Measurements from ENCODE around the gene NIPBL.
"Not testable (repeated sequence)": the region's sequence is repeated elsewhere in the genome, so short reads cannot be mapped to it uniquely, and the experiment has no call there.

DNA sequence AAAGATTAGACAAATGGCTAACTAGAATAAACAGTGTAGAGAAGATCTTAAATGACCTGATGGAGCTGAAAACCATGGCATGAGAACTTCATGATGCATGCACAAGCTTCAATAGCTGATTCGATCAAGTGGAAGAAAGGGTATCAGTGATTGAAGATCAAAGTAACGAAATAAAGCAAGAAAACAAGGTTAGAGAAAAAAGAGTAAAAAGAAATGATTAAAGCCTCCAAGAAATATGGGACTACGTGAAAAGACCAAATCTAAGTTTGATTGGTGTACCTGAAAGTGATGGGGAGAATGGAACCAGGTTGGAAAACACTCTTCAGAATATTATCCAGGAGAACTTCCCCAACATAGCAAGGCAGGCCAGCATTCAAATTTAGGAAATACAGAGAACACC lies 28.0 kb upstream of the NIPBL start:
- TF ChIP-seq, protein P1, sequence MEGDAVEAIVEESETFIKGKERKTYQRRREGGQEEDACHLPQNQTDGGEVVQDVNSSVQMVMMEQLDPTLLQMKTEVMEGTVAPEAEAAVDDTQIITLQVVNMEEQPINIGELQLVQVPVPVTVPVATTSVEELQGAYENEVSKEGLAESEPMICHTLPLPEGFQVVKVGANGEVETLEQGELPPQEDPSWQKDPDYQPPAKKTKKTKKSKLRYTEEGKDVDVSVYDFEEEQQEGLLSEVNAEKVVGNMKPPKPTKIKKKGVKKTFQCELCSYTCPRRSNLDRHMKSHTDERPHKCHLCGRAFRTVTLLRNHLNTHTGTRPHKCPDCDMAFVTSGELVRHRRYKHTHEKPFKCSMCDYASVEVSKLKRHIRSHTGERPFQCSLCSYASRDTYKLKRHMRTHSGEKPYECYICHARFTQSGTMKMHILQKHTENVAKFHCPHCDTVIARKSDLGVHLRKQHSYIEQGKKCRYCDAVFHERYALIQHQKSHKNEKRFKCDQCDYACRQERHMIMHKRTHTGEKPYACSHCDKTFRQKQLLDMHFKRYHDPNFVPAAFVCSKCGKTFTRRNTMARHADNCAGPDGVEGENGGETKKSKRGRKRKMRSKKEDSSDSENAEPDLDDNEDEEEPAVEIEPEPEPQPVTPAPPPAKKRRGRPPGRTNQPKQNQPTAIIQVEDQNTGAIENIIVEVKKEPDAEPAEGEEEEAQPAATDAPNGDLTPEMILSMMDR (IDR thresholded peaks at IDR 0.05; ENCODE audit: low read length) = not testable (repeated sequence)
- not testable (repeated sequence) for TF ChIP-seq EZH2 (IDR thresholded peaks at IDR 0.05; ENCODE audit: borderline replicate concordance, low read length)
